Stimulated activated CD8-positive, alpha-beta memory T cell treated with anti-CD3 and anti-CD28 coated beads, Interleukin-7, amount 100 ng/mL, for 4 hours (primary cell): ENCODE data around the gene RPS25.
A peak's percentile ranks its signal among the peaks of the same experiment; 100 is the strongest.
"Not testable (repeated sequence)": the region's sequence is repeated elsewhere in the genome, so short reads cannot be mapped to it uniquely, and the experiment has no call there.

Experiments used
- DNase-seq, 2 donors: peaks; one replicate each; pipeline ENCODE4 v3.0.0-alpha.2; 2020; ENCODE audit warnings: low read depth in 2 of 2

The RPS25 gene

DNA sequence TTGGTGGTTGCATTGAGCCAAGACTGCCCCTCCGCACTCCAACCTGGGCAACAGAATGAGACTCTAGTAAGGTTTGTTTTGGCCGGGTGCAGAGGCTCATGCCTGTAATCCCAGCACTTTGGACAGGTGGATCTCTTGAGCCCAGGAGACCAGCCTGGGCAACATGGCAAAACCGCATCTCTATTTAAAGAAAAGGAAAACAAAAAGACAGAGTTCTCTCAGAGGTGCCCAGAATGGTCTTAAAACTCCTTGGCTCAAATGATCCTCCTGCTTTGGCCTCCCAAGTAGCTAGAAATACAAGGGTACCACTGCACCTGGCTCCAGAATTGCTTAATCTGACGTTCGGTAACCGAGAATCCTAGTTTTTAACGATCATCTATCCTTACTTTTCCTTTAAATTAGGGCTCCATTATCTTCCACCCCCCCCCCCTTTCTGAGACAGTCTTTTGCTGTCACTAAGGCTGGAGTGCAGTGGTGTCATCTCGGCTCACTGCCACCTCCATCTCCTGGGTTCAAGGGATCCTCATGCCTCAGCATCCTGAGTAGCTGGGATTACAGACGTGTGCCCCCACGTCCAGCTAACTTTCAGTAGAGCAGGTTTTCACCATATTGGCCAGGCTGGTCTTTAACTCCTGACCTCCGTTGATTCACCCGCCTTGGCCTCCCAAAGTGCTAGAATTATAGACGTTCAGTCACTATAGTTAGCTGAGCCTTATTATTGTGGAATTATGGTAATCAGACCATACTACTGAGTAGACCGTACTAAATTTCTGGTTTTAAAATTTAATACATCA lies 1.7 kb downstream of the RPS25 start:
- no peak for DNase-seq

DNA sequence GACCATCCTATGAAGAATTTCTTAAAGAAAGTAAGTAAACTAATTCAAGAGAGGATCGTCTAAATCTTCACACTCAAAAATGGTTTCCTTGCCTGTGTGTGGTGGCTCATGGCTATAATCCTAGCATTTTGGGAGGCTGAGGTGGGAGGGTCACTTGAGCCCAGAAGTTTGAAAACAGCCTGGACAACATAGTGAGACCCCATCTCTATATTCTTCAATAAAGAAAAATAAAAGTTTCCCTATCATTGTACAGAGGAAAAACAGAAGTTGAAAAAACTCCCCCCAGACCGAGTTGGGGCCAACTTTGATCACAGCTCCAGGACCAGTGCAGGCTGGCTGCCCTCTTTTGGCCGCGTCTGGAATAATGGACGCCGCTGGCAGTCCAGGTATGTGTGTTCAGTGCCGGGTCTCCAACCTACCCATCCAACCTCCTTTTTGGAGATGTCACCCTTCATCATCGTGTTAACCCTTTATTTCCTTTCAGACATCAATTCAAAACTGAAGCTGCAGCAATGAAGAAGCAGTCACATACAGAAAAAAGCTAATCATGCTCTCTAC lies 3.0 kb downstream of the RPS25 start:
- no peak for DNase-seq

DNA sequence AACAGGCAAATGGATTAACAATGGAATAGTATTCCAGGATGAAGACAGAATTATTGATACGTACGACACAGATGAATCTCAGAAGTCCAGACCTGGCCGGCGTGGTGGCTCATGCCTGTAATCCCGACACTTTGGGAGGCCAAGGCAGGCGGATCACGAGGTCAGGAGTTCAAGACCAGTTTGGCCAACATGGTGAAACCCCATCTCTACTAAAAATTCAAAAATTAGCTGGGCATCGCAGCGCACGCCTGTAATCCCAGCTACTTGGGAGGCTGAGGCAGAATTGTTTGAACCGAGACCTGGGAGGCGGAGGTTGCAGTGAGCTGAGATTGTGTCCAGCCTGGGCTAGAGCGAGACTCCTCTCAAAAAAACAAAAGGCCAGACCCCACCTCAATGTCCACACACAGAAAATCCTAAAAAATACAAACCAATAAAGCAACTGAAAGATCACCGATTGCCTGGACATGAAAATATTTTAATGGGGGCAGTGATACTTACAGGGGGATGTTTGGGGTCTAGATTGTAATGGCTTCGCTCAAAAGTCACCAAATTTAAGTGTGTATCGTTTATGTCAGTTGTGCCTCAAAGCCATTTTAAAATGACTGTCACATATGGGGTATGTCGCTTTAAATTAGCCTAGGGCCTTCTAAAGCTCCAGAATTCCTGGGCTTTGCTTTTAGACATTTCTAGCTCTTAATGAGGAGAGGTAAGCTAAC lies 3.8 kb downstream of the RPS25 start:
- no peak for DNase-seq

DNA sequence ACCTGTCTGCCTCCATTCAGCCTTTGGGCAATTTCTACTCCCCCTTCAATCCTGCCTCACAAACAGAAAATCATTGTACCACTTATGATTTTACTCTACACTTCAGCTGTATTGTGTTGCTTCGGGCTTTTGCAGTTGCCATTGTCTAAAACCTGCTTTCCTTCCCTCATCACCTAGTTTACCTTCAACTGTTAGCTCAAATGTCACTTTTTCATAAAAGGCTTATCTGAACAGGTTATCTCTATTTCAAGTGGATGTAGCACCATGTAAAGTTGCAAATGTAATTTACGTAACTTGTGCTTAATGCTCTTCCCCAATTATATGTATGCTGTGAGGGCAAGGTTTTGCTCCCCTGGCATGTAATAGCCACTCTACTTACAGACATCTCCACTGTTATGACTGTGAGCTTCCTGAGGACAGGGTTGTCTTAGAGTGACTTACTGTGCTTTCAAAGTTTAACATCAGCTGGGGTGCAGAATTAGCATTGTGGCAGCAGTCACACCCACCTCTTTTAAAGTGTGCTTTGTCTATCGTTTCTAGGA lies 5.4 kb downstream of the RPS25 start:
- no peak for DNase-seq

DNA sequence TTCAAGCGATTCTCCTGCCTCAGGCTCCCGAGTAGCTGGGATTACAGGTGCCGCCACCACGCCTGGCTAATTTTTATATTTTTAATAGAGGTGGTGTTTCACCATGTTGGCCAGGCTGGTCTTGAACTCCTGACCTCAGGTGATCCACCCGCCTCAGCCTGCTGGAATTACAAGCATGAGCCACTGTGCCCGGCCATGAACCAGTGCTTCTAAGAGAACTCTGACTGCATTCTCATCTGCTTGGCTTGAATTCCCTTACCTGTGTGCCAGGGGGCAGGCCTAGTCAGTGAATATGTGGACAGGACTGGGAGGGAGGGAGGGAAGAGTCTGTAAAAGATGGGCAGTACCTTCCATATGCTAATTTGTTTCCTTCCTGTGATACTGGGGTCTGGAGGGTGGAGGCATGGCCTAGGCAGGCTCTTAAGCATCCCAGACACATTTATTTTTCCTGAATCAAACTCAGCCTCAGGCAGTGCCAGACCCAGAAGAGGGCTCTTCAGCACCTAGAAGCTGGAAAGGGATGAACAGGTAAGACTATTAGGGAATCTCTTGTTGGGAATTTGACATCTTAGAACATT lies 6.6 kb downstream of the RPS25 start:
- no peak for DNase-seq

DNA sequence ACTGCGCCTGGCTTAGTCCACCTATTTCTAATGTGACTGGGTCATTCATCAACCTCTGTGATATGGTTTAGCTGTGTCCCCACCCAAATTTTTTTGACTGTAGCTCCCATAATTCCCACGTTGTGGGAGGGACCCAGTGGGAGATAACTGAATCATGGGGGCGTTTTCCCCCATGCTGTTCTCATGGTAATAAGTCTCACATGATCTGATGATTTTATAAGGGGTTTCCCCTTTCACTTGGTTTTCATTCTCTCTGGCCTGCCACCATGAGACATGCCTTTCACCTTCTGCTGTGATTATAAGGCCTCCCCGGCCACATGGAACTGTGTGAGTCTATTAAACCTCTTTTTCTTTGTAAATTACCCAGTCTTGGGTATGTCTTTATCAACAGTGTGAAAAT lies 11.5 kb downstream of the RPS25 start:
- DNase-seq = no peak

DNA sequence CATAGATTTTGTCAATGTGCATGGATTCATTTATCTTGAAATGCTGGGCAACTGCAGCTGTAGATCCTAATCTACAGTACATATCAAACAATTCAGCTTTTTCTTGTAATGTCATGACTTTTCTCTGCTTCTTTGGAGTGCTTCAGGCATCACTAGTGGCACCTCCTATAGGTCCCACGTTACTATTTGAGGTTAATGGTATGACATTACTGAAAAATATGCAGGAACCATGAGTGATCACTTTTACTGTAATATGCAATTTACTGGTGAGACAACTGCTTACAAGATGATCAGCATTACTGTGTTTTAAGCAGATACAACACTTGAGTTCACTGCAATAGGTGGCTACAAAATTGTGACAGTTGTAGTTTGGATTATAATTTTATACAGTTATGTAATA lies 17.2 kb downstream of the RPS25 start:
- no peak for DNase-seq

DNA sequence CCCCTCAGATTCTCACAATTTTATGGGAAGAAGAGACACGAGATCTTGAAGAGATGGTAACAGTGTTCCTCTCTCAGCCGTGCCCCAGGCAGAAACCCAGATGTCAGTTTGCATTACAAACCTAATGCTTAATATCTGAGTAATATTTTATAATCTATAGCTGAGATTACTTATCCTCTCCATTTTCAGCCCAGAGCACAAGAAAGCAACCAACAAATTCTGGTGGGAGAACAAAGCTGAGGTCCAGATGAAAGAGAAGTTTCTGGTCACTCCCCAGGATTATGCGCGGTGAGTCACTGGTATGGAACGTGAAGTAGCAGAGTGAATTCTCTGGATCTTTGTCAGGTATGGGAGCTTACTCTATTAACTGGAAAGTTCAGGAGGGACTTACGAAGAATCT lies 19.3 kb downstream of the RPS25 start:
- DNase-seq = no peak

DNA sequence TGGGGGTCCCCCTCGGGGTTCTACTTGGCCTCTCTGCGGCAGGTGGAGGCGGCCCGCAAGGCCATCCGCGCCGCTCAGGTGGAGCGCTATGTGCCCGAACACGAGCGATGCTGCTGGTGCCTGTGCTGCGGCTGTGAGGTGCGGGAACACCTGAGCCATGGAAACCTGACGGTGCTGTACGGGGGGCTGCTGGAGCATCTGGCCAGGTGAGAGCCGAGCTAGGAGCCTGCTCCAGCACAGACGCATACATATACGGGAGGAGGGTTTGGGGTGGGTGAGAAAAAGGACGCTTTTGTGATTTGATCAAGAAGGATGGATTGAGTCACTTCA lies 19.8 kb downstream of the RPS25 start:
- DNase-seq = no peak

DNA sequence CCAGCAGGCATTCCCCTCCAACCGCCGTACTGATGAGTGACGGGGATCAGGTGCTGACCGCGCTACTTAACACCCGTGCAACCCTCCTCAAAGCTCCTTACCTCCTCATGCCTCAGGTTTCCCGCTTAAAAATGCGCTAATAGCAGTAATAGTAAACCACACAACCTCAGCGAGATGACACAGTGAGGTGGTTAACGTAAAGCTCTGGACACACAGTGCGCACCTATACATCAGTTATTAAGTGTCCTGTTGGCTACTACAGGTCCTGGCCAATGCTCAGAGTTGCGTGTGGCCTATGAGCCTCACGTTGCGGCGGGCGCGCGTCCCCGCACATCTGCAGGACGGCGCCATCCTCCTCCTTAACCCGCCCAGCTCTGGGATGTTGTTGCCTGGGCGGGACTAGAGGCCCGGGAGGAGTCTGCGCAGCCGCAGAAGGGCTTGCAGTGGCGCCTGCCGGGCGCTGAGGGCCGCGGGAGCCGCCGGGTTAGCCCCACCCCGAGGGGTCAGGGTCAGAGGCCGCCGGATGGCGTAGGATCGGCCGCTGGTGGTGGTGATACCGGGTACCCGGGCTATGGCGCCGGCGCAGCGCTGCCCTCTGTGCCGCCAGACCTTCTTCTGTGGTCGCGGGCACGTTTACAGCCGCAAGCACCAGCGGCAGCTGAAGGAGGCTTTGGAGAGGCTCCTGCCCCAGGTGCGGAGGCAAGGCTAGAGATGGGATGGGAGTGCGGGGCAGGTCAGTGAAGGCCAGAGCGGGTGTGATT lies 20.3 kb downstream of the RPS25 start, which contains the start of gene CENATAC:
TSS of gene CENATAC (plus strand) at position 512 of the 761 bp plus-strand sequence. CDS start at position 572, 60 bp downstream.
- peak; percentile 86 to 92 for DNase-seq

DNA sequence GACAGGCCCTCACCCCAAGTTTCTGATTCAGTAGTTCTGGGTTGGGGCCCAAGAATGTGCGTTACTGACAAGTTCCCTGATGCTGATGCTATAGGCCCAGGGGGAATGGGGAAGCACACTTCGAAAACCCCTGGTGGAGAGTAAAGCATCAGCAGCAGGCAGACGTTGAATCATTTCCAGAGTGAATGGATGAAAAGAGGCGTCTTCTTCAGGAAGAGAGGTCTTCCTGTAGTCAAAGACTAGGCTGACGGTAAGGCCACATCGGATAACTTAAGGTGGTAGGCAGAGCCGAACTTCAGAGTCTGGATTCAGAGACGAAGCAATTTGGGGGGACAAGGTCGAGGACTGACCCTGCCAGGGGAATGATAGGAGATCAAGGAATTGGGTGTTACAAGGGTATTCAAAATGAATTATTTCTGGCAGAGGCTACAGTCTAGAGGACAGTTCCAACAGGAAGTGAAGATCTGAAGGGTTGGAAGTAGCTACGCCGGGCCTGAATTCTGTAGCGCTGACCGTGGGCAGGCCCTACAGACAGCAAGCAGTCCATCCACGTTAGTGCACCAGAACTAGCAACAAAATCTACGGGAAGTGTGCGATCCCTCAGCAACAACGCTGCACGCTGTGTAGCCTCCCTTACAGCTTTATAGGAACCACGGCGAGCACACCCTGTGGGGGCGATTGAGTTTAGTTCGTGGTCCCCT lies 21.1 kb downstream of the RPS25 start:
- DNase-seq = no peak

DNA sequence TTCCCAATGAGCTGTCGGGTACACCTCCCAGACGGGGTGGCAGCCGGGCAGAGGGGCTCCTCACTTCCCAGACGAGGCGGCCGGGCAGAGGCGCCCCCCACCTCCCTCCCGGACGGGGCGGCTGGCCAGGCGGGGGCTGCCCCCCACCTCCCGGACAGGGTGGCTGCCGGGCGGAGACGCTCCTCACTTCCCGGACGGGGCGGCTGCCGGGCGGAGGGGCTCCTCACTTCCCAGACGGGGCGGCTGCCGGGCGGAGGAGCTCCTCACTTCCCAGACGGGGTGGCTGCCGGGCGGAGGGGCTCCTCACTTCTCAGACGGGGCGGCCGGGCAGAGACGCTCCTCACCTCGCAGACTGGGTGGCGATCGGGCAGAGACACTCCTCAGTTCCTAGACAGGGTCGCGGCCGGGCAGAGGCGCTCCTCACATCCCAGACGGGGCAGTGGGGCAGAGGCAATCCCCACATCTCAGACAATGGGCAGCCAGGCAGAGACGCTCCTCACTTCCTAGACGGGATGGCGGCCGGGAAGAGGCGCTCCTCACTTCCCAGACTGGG lies 26.6 kb downstream of the RPS25 start:
- not testable (repeated sequence) for DNase-seq

DNA sequence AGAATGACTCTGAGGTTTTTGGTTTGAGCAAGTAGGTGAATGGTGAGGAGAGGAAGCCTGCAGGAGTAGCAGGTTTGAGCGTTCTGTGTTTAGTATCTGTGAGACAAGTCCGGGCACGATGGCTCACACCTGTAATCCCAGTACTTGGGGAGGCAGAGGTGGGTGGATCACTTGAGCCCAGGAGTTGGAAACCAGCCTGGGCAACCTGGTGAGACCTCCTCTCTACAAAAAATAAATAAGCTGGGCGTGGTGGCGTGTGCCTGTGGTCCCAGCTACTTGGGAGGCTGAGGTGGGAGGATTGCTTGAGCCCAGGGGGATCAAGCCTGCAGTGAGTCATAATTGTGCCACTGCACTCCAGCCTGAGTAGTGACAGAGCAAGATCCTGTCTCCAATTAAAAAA lies 29.9 kb downstream of the RPS25 start:
- no peak for DNase-seq

DNA sequence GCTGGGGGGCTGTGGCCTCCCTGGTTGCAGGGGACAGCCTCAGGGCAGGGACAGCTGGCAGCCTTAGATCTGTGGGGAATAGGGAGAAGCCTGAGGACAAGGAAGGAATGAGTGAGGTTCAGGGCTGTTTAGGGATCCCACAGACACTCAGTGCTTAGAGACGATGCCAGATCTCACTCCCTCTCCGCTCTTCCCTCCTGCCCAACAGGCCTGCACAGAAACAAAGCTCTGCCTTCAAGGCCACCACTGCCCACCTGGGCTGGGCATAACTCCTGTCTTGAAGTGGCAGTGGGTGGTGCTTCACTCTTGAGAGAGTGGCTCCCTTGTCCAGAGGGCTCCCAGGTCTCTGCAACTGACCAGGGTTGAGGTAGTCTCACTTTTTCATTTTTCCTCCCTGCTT lies 33.3 kb downstream of the RPS25 start:
- no peak for DNase-seq

DNA sequence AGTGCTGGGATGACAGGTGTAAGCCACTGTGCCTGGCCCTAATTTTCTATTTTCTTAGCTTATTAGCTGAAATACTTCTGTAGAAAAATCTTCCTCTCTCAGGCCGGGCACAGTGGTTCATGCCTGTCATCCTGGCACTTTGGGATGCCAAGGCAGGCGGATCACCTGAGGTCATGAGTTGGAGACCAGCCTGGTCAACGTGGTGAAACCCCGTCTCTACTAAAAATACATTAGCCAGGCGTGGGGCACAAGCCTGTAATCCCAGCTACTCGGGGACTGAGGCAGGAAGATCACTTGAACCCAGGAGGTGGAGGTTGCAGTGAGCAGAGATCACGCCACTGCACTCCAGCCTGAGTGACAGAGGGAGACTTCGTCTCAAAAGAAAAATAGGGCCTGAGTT lies 33.8 kb downstream of the RPS25 start:
- DNase-seq = not testable (repeated sequence)

DNA sequence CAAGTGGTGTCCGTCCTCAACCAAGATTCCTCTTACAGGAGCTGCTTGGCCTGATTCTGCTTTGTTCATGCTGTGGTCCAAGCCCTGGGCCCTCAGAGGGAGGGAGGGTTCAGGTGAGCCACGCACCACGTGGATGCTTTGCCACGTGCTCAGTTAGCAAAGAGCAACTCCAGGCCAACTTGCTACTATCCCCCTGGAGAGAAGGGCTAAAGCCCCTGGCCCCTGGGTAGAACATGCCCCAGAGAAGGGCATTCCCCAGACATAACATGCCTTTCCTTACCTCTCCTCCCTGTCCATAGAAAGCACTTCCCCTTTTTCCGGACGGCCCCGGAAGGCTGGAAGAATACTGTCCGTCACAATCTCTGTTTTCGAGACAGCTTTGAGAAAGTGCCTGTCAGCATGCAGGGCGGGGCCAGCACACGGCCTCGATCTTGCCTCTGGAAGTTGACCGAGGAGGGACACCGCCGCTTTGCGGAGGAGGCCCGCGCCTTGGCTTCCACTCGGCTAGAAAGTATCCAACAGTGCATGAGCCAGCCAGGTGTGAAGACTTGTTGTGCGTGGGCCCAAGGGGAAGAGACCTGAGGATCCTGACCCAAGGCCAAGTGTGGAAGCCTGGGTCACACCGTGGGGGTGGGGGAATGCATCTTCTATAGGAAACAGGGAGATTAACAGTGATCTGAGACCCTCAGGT lies 37.8 kb downstream of the RPS25 start:
- no peak for DNase-seq

DNA sequence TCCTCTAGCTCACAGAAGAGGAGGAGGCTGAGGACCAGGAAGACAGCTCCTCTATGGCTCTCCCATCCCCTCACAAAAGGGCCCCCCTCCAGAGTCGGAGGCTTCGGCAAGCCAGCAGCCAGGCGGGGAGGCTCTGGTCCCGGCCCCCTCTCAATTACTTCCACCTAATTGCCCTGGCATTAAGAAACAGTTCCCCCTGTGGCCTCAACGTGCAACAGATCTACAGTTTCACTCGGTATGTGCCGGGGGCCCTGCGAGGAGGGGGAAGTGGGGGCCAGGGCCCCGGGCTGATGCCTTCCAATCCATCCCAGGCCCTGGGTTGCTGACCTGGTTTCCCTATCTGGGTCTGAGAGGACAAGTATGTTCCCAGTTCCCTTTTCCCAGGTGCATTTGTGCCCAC lies 38.7 kb downstream of the RPS25 start:
- no peak for DNase-seq

DNA sequence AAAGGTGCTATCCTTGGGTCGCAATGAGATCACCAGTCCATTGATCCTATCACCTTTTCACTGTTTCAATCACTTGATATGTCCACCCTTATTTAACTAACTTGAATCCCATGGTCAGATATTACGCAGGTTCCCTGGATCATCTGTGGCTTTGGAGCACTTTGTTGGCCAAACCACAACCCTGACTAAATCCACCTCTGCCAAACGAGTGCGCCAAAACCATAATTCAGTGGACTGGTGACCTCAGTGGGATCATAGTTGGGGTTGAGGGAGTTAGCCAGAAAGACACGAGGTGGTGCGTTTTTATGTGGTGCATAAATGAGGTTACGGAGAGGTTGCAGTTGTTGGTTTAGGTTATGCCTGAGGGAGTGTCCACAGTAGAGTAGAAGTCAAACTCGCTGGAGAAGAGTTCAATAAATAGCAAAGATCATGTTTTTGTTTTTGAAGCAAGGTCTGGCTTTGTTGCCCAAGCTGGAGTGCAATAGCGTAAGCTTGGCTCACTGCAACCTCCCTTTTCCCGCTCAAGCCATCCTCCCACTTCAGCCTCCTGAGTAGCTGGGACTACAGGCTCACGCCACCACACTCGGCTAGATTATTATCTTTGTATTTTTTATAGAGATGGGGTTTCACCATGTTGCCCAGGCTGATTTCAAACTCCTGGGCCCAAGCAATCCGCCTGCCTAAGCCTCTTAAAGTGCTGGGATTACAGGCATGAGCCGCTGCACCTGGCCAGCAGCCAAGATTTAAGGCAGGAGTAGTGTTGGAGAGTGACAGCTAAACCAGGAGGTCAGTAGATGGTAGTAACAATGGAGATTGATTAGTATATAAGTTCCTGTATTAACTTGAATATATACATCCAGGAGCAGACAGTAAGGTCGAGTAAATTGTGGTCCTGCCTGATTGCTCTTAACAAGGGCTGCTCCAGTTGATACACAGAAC lies 42.1 kb downstream of the RPS25 start:
- DNase-seq = no peak

DNA sequence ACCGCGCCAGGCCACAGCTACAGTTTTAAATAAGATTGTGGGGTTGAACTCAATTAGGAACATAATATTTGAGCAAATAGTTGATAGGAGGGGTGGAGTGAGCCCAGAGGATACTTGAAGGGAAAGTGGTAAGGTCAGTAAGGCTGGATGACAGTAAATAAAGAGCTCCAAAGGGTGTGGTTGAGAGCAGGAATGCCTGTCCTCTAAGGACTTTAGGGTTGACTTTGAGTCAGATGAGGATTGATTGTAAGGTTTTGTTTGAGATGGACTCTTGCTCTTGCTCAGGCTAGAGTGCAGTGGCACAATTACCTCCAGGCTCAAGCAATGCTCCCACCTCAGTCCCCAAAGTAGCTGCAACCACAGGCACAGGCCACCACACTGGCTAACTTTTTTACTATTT lies 44.2 kb downstream of the RPS25 start:
- no peak for DNase-seq
